Ishikawa (cell line): ENCODE results near the gene BCORL1.

Experiments
- CEBPB ChIP-seq: IDR thresholded peaks from 2 replicates; pipeline ENCODE4 v1.6.1; 2012
- CREB1 ChIP-seq: IDR thresholded peaks from 2 replicates; pipeline ENCODE4 v1.6.1; 2012; ENCODE audit warnings: low read depth
- EP300 ChIP-seq: IDR thresholded peaks from 2 replicates; pipeline ENCODE4 v1.6.1; 2012; ENCODE audit warnings: borderline replicate concordance
- FOXM1 ChIP-seq: IDR thresholded peaks from 2 replicates; pipeline ENCODE4 v1.6.1; 2012; ENCODE audit warnings: low read depth, borderline replicate concordance
- RAD21 ChIP-seq: IDR thresholded peaks from 2 replicates; pipeline ENCODE4 v1.6.1; 2012; ENCODE audit warnings: low read depth
- TAF1 ChIP-seq: IDR thresholded peaks from 2 replicates; pipeline ENCODE4 v1.6.1; 2012; ENCODE audit warnings: low read depth, mild to moderate bottlenecking
- TEAD4 ChIP-seq: IDR thresholded peaks from 2 replicates; pipeline ENCODE4 v1.6.1; 2012
- ZBTB7A ChIP-seq: IDR thresholded peaks from 2 replicates; pipeline ENCODE4 v1.6.1; 2012; ENCODE audit warnings: low read depth
- TF ChIP-seq, protein P1 (sequence below): IDR thresholded peaks from 2 replicates; pipeline ENCODE4 v1.6.1; 2012
- TF ChIP-seq, protein P2 (sequence below): IDR thresholded peaks from 2 replicates; pipeline ENCODE4 v1.6.1; 2012; ENCODE audit warnings: low read depth, mild to moderate bottlenecking

DNA sequence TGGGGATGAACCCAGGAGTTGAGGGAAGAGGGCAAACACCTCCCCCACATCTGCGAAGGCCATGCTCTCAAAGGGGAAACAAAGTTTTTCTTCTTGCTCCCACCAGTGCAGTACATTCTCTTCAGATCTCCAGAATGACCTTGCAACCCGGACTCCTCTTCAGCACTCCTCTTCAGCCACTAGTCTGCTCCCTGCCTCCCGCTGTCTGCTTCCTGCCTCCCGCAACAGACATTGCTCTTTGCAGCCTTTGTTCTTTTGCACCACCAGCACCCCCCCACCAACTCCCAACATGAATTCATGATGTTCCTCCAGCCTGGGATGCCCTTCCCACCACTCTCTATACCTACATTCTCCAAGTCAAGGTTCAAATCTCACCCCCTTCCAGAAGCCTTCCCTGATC lies 44.4 kb upstream of the BCORL1 start:
- TF ChIP-seq FOXM1, result no peak
- TF ChIP-seq, protein P1, sequence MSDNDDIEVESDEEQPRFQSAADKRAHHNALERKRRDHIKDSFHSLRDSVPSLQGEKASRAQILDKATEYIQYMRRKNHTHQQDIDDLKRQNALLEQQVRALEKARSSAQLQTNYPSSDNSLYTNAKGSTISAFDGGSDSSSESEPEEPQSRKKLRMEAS, result no peak
- TF ChIP-seq TAF1, result no peak
- TF ChIP-seq EP300, result no peak
- TF ChIP-seq, protein P2, sequence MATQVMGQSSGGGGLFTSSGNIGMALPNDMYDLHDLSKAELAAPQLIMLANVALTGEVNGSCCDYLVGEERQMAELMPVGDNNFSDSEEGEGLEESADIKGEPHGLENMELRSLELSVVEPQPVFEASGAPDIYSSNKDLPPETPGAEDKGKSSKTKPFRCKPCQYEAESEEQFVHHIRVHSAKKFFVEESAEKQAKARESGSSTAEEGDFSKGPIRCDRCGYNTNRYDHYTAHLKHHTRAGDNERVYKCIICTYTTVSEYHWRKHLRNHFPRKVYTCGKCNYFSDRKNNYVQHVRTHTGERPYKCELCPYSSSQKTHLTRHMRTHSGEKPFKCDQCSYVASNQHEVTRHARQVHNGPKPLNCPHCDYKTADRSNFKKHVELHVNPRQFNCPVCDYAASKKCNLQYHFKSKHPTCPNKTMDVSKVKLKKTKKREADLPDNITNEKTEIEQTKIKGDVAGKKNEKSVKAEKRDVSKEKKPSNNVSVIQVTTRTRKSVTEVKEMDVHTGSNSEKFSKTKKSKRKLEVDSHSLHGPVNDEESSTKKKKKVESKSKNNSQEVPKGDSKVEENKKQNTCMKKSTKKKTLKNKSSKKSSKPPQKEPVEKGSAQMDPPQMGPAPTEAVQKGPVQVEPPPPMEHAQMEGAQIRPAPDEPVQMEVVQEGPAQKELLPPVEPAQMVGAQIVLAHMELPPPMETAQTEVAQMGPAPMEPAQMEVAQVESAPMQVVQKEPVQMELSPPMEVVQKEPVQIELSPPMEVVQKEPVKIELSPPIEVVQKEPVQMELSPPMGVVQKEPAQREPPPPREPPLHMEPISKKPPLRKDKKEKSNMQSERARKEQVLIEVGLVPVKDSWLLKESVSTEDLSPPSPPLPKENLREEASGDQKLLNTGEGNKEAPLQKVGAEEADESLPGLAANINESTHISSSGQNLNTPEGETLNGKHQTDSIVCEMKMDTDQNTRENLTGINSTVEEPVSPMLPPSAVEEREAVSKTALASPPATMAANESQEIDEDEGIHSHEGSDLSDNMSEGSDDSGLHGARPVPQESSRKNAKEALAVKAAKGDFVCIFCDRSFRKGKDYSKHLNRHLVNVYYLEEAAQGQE, result no peak
- TF ChIP-seq CEBPB, result no peak
- no peak for TF ChIP-seq ZBTB7A
- TF ChIP-seq TEAD4, result no peak
- TF ChIP-seq CREB1, result no peak
- TF ChIP-seq RAD21, result no peak
